Cerebellar nuclear complex (tissue), 1 donor: ENCODE data around the gene NOS3.

ENCODE experiments used
- DNase-seq, 2 experiments: peaks; one replicate each; lab custom pipeline; 2025; lab: John Stamatoyannopoulos, UW

The NOS3 gene

DNA sequence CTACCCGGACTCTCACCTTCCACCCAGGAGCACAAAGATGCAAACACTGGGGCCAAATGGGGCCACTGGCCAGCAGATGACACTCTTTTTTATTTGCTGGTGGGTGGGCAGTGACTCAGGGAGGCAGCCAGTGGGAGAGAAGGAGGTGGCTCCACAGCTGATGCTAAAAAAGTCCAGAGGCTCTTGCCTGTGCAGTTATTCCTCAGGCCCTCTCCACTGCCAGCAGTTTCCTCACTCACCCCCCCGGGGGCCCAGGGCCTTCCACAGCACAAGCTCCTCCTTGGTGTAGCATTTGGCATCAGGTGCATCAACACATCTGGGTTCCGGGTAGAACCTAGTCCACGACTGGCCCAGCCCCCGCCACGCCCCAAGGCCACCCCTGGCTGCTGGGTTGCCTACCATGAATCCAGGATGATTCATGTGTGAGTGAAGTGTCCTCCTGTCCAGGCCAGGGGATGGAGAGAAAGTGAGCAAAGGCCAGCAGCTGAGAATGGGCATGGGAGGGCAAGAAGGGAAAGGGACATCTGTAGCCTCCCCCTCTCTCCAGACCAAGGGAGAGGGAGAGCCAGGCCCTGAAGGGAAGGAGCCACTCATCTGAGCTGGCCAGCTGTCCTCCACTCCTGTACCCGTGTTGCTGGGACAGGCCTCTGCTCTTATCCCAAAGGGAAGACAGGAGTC is 11.0 kb upstream of the NOS3 start:
- DNase-seq, result no peak

DNA sequence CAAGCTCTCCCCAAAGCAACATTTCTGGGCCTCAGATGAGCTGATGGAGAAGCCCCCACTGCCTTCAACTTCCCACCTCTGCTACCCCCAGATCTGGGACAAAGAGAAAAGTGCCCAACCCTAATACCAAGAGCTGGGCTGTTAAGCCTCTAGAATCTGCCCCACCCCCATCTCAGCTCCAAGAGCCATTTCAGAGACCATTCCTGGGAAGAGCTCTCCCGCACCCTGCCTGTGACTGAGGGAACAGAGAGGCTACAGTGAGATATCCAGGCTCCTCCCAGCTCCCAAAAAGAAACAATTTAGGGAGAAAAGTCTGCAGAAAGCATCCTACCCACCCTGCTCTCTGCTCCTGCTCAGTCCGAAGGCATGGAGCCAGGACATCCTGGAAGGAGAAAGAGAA is 10.2 kb upstream of the NOS3 start:
- no peak for DNase-seq

GRCh38 chr7:150981644-150982043 is 9.2 kb upstream of the NOS3 start:
- no peak for DNase-seq

DNA sequence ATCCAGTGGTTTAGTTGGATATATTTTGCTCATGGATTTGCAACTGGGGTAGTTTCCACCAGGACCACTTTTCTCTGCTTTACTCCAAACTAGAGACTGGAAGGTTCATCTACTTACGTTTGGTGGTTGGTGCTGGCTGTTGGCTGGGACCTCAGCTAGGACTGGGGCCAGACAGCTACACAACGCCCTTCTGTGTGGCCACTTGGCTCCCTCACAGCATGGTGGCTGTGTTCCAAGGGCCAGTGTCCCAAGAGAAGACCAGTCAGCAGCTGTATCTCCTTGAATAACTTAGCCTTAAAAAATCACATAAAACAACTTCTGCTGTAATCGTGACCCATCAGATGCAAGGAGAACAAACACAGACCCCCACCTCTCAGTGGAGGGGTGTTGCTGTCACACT is 8.5 kb upstream of the NOS3 start:
- DNase-seq, result no peak

- no peak for DNase-seq
These were observed 6.9 kb upstream of the NOS3 start for GRCh38 chr7:150983893-150984368.

DNA sequence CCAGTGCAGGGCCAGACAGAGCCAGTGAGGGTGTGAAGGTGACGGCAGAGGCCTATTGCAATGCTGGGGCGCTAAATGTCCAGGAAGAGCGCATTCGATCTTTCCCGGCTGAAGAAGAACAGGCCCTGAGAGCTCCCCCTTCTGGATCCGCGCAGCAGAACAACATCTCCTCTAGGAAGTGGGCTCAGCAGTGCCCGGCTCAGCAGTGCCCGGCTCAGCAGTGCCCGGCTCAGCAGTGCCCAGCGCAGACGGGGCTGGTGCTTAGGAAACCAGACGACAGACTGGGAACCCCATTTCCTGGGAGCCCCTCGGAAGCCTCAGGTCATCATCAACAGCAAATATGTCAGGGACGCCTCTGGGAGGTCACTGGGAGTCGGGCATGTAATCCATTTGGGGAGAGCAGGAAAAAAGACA is 4.7 kb upstream of the NOS3 start:
- peak in 1 of 2 experiments; percentile 70 for DNase-seq

DNA sequence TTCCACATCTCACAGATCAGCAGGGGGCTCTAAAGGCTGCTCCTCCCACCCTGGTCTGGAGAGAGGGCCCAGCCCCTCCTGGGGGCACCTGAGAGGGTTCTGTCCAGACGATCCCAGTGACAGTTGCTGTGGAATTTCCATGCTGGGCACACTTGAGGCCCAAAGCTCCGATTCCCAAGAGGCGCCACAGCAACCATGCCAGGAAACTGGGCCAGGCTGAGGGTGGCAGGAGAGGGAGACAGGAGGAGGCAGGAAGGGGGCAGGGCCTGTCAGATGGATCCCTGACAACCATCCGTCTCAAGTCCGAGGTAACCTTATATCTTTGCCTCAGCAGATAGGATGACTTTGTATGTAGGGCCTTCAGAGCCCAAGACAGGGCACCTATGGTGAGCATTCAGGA is 4.3 kb upstream of the NOS3 start:
- DNase-seq, result no peak

DNA sequence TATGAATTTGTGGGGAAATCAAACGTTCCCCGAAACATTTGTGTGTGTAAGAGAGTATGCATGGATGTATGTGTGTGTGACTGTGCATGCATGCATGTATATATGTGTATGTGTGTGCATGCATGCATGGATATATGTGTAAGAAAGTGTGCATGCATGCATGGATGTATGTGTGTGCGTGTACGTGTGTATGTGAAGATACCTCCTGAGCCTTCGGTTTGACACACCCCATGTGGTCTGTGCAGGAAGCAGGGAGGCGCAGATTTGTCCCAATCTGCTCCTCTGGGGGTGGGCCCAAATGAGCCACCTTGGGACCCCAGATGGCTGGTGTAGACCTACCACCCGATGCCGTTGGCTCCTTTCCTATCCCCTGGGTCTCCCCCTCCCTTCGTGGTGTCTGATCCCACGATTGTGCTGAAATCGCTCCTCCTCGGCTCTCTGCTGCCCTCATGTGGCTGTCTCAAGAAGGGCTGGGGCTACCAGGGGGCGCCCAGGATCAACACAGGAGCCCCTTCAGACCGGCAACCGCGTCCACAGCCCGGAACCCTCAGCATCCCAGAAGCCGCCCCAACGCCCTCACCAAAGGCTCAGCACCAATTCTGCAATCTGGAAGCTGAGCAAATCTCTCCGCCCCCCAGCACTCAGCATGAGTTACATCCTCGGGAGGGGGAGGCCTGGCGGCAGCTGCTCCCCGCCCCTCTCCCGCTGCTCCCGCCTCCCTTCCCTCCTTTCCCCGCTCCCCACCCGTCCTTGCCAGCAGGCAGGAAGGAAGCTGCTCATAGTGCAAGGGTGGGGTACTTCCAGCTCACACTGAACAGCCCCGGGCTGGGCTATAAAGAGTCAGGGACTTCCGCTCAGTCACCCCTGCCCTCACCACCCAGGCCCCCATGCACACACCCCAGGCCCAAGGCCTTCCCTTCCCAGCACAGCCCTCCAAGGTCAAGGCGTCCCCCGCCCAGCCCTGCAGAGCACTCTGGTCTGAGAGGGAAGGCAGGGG is 2.3 kb upstream of the NOS3 start:
- DNase-seq, result peak in 1 of 2 experiments; percentile 44

DNA sequence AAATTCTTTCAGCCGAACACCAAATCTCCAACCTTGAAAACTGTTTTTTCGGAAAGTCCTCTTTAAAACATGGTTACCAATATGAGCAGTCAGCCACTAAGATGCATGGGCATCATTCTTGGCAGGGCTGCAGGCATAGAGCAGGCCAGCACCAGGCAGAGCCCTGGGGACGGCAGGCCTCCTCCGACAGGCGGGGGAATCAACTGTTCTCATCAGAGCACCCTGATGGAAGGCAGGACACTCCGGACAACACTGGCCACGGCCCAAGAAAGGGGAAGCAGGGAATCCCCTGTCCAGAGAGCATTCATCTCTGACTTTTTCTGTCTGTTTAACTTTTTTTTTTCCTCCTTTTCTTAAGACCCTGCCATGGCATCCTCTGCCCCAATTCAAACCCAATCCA is 1.4 kb upstream of the NOS3 start:
- no peak for DNase-seq

DNA sequence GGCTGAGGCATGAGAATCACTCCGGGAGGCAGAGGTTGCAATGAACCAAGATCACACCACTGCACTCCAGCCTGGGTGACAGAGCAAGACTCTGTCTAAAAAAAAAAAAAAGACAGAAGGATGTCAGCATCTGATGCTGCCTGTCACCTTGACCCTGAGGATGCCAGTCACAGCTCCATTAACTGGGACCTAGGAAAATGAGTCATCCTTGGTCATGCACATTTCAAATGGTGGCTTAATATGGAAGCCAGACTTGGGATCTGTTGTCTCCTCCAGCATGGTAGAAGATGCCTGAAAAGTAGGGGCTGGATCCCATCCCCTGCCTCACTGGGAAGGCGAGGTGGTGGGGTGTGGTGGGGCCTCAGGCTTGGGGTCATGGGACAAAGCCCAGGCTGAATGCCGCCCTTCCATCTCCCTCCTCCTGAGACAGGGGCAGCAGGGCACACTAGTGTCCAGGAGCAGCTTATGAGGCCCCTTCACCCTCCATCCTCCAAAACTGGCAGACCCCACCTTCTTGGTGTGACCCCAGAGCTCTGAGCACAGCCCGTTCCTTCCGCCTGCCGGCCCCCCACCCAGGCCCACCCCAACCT is 1.3 kb downstream of the NOS3 start:
- DNase-seq, result no peak

DNA sequence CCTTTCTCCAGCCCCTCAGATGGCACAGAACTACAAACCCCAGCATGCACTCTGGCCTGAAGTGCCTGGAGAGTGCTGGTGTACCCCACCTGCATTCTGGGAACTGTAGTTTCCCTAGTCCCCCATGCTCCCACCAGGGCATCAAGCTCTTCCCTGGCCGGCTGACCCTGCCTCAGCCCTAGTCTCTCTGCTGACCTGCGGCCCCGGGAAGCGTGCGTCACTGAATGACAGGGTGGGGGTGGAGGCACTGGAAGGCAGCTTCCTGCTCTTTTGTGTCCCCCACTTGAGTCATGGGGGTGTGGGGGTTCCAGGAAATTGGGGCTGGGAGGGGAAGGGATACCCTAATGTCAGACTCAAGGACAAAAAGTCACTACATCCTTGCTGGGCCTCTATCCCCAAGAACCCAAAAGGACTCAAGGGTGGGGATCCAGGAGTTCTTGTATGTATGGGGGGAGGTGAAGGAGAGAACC is 2.1 kb downstream of the NOS3 start:
- no peak for DNase-seq

DNA sequence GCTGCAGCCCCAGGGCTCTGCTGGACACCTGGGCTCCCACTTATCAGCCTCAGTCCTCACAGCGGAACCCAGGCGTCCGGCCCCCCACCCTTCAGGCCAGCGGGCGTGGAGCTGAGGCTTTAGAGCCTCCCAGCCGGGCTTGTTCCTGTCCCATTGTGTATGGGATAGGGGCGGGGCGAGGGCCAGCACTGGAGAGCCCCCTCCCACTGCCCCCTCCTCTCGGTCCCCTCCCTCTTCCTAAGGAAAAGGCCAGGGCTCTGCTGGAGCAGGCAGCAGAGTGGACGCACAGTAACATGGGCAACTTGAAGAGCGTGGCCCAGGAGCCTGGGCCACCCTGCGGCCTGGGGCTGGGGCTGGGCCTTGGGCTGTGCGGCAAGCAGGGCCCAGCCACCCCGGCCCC is 2.7 kb downstream of the NOS3 start:
- no peak for DNase-seq

DNA sequence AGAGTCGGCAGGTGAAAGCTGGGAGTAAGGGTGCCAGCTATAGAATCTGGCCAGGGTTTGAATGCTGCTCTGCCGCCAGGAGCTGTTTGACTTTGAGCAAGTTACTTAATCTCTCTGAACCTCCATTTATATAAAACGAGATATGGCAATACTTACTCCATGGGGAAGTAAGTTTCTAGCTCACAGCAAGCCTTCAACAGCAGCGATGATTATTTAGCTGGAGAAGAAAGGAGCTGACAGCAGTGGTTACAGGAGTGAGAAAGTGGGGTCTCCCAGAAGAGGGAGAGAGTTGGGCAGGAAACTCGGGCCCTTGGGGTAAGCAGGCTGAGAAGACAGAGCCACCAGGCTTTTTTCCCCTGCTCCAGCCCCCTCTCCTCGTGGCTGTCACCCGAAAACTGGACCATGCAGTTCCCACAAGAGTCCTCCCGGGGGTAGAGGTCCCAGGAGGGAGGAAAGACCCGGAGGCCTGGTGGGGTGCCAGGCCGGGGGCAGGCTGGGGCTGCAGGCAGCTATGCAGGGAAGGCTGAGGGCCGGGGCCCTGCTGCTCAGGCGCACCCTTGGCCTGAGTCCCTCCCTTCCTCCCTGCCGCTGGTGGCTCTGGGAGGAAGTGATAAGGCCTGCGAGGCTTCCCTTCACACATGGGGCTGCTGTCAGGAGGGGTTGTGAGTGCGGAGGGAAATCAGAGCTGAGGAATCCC is 3.5 kb downstream of the NOS3 start:
- no peak for DNase-seq

DNA sequence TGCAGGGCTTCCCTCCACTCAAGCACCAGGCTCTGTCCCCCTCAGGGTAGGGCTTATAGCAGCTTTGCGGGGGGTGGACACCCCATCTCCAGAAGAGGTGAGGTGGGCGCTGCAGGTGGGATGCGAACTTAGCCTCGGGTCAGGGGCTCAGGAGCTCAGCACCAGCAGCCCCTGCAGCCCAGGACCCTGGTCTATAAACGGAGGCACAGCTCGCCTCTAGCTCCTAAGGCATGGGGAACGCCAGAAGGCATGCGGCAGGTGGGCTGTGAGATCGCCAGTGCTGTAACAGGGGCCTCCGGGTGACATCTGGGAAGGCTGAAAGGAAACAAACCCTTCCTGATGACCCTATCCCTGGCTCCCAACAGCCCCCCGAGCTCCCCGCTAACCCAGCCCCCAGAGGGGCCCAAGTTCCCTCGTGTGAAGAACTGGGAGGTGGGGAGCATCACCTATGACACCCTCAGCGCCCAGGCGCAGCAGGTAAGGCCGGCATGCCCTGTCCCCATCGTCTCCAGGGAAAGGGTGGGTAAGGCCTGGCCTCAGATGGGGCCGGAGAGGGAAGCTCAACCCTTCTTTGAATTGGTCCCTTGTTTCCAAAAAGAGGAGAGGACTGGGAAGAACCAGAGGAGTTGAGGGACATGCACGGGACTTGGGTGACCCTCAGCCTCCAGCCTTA is 4.2 kb downstream of the NOS3 start:
- no peak for DNase-seq

- no peak for DNase-seq
These were observed 5.7 kb downstream of the NOS3 start for GRCh38 chr7:150996376-150997074.

- no peak for DNase-seq
These were observed 6.3 kb downstream of the NOS3 start for GRCh38 chr7:150997075-150997511.

- DNase-seq, result no peak
These were observed 7.0 kb downstream of the NOS3 start for GRCh38 chr7:150997817-150998216.

DNA sequence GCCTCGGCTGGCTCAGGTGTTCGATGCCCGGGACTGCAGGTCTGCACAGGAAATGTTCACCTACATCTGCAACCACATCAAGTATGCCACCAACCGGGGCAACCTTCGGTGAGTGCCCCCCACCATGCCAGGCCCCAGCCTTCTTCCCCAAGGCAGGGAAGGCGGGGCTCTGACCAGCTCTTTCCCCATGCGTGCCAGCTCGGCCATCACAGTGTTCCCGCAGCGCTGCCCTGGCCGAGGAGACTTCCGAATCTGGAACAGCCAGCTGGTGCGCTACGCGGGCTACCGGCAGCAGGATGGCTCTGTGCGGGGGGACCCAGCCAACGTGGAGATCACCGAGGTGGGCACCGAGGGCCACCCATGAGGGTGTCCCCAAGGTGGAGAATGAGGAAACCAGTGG is 7.5 kb downstream of the NOS3 start:
- DNase-seq, result no peak

DNA sequence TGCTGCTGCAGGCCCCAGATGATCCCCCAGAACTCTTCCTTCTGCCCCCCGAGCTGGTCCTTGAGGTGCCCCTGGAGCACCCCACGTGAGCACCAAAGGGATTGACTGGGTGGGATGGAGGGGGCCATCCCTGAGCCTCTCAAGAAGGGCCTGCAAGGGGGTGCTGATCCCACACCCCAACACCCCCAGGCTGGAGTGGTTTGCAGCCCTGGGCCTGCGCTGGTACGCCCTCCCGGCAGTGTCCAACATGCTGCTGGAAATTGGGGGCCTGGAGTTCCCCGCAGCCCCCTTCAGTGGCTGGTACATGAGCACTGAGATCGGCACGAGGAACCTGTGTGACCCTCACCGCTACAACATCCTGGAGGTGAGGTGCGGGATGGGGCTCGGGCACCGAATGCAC is 8.2 kb downstream of the NOS3 start:
- no peak for DNase-seq

GRCh38 chr7:150999497-151000230 is 8.8 kb downstream of the NOS3 start:
- DNase-seq, result no peak
